Gastrocnemius medialis (tissue), 4 donors: Measurements from ENCODE around the gene GBA2. TPM values are rescaled to one million over a fixed set of nuclear protein-coding genes. Genes with fewer than 3 reads are reported as not detected.

Experiments used
- ATAC-seq, 2 donors: fragments of 150-250 bp; one replicate each; pipeline ENCODE4 v1.9.1; 2016
- DNase-seq, 2 donors: peaks; one replicate each; pipeline ENCODE4 v3.0.0-alpha.2; 2019
- H3K27ac ChIP-seq, 4 donors: fragments of 200-600 bp; sonication (generic); 1 replicate in 1 of 4; 2 replicates in 3 of 4; pipeline ENCODE4 v1.5.1; 2016 to 2018; ENCODE audit warnings: mild to moderate bottlenecking in 2 of 4, moderate library complexity in 1 of 4
- H3K27me3 ChIP-seq, 3 donors: fragments of 200-600 bp; sonication (generic) in 2 of 3; 1 replicate in 1 of 3; 2 replicates in 2 of 3; pipeline versions ENCODE4 v1.5.1 to v1.6.0; 2016 to 2019; ENCODE audit warnings: mild to moderate bottlenecking in 1 of 3, moderate library complexity in 1 of 3
- H3K36me3 ChIP-seq, 2 donors: fragments of 200-600 bp; sonication (generic) in 1 of 2; one replicate each; pipeline ENCODE4 v1.5.1; 2017 to 2018
- H3K4me1 ChIP-seq, 2 donors: fragments of 200-600 bp; sonication (generic) in 1 of 2; one replicate each; pipeline ENCODE4 v1.5.1; 2016 to 2017; ENCODE audit warnings: mild to moderate bottlenecking in 2 of 2
- H3K4me3 ChIP-seq, 4 donors: fragments of 200-600 bp; sonication (generic) in 3 of 4; 1 replicate in 1 of 4; 2 replicates in 3 of 4; pipeline ENCODE4 v1.5.1; 2016 to 2019; ENCODE audit warnings: mild to moderate bottlenecking in 2 of 4
- H3K9me3 ChIP-seq, 3 donors: fragments of 200-600 bp; sonication (generic) in 2 of 3; 1 replicate in 1 of 3; 2 replicates in 2 of 3; pipeline ENCODE4 v1.5.1; 2016 to 2019
- CTCF ChIP-seq, 5 experiments: fragments of 450-650 bp in 3 of 5; fragments of 200-600 bp in 2 of 5; sonication (generic) in 2 of 5; IDR thresholded peaks in 4 of 5; conservative IDR thresholded peaks in 1 of 5; 1 replicate in 4 of 5; 2 replicates in 1 of 5; pipeline ENCODE4 v1.5.1; 2016 to 2019; ENCODE audit warnings: antibody characterized with exemption in 5 of 5, mild to moderate bottlenecking in 3 of 5, moderate library complexity in 3 of 5
- POLR2A ChIP-seq, 2 donors: fragments of 450-650 bp; IDR thresholded peaks; one replicate each; pipeline ENCODE4 v1.6.1; 2017; ENCODE audit warnings: antibody characterized with exemption in 2 of 2, mild to moderate bottlenecking in 2 of 2, moderate library complexity in 2 of 2
- in situ Hi-C, 4 donors: fragments of 200-750 bp; cut with MboI; loops; one replicate each; pipeline versions ENCODE4 v1.15.0 to v1.8.0; 2017; ENCODE audit warnings: low sequenced_read_pairs in 4 of 4
- intact Hi-C: fragments of 100-400 bp; cut with DNase I; formaldehyde crosslinking; loops from one replicate; pipeline ENCODE4 v1.15.1; 2023; ENCODE audit warnings: low total_unique reads
- total RNA-seq, 4 donors: library from RNA; depleted of rRNA; stranded (reverse); fragments of >200 nt; gene quantifications; one replicate each; pipeline versions ENCODE4 v1.1.0 to v1.2.3, GENCODE V29; 2016

Gene GBA2
- total RNA-seq, 4 donors from 2014 or later, result 47.3 to 63.2 (median 51.4) TPM

- Histone ChIP-seq H3K27me3 (no peaks in the 10 kb centered on the region), H3K36me3 (peaks cover 6 to 83% of the 10 kb centered on the region in 2 donors), H3K9me3 (no peaks in the 10 kb centered on the region), H3K27ac (no peak overlapping the region), H3K4me1 (peaks cover 6 to 7% of the 10 kb centered on the region in 2 donors), H3K4me3 (no peak overlapping the region)
- intact Hi-C loops (no loop called here), in situ Hi-C loops (no loop called here)
- TF ChIP-seq POLR2A (IDR thresholded peaks at IDR 0.05), result no peak
- TF ChIP-seq CTCF (IDR thresholded peaks at IDR 0.05 in 4 of 5, conservative IDR thresholded peaks at IDR 0.05 in 1 of 5), result no peak
- ATAC-seq (no peak), DNase-seq (no peak)
Observed at GRCh38 chr9:35700031-35700430, 49.0 kb downstream of the GBA2 start.

GRCh38 chr9:35698231-35698630 lies 50.8 kb downstream of the GBA2 start:
- H3K27ac ChIP-seq, result peak overlapping the region in 1 of 4 donors; percentile 65
- DNase-seq (no peak), ATAC-seq (no peak)
- peaks cover 7 to 8% of the 10 kb centered on the region in 2 donors for H3K4me1 ChIP-seq
- no peak overlapping the region for H3K4me3 ChIP-seq
- no peaks in the 10 kb centered on the region for H3K27me3 ChIP-seq
- H3K9me3 ChIP-seq, result no peaks in the 10 kb centered on the region
- in situ Hi-C loops, result loop anchor here in 1 of 4 donors (10.0 kb wide), 1 partner anchor 53 kb away; no protein-coding TSS in a partner anchor
- intact Hi-C loops, result no loop called here
- peaks cover 6 to 65% of the 10 kb centered on the region in 2 donors for H3K36me3 ChIP-seq
- TF ChIP-seq CTCF (IDR thresholded peaks at IDR 0.05 in 4 of 5, conservative IDR thresholded peaks at IDR 0.05 in 1 of 5), result no peak
- TF ChIP-seq POLR2A (IDR thresholded peaks at IDR 0.05), result no peak

GRCh38 chr9:35697486-35697885 lies 51.5 kb downstream of the GBA2 start:
- DNase-seq (no peak), ATAC-seq (no peak)
- Histone ChIP-seq H3K9me3 (no peaks in the 10 kb centered on the region), H3K36me3 (peaks cover 6 to 58% of the 10 kb centered on the region in 2 donors), H3K27me3 (no peaks in the 10 kb centered on the region), H3K4me1 (peaks cover 7 to 8% of the 10 kb centered on the region in 2 donors), H3K27ac (peak overlapping the region; percentile 12 to 66 (median 51)), H3K4me3 (no peak overlapping the region)
- intact Hi-C loops, result no loop called here
- in situ Hi-C loops, result loop anchor here in 1 of 4 donors (10.0 kb wide), 1 partner anchor 53 kb away; no protein-coding TSS in a partner anchor
- TF ChIP-seq CTCF (IDR thresholded peaks at IDR 0.05 in 4 of 5, conservative IDR thresholded peaks at IDR 0.05 in 1 of 5), result no peak
- no peak for TF ChIP-seq POLR2A (IDR thresholded peaks at IDR 0.05)

- no peaks in the 10 kb centered on the region for H3K9me3 ChIP-seq
- H3K27ac ChIP-seq, result peak overlapping the region; percentile 37 to 66 (median 58)
- peaks cover 6 to 50% of the 10 kb centered on the region in 2 donors for H3K36me3 ChIP-seq
- peak; percentile 79 to 95 (median 82) for TF ChIP-seq CTCF (IDR thresholded peaks at IDR 0.05 in 4 of 5, conservative IDR thresholded peaks at IDR 0.05 in 1 of 5)
- no peak for TF ChIP-seq POLR2A (IDR thresholded peaks at IDR 0.05)
- intact Hi-C loops (no loop called here), in situ Hi-C loops (loop anchor here in 1 of 4 donors (10.0 kb wide), 1 partner anchor 52 kb away; no protein-coding TSS in a partner anchor)
- ATAC-seq (peak; percentile 77 to 86), DNase-seq (peak in 1 of 2 donors; percentile 62)
- H3K27me3 ChIP-seq, result no peaks in the 10 kb centered on the region
- peaks cover 7 to 8% of the 10 kb centered on the region in 2 donors for H3K4me1 ChIP-seq
- no peak overlapping the region for H3K4me3 ChIP-seq
Observed at GRCh38 chr9:35696520-35697215, 52.4 kb downstream of the GBA2 start.
